ENCODE measurements around the gene TMEM107.

Gene TMEM107

GRCh38 chr17:8162233-8162996, 13.8 kb downstream of the TMEM107 start, which contains the start of gene VAMP2:
Gene VAMP2, minus strand, starts transcription at chr17:8162948. Its CDS starts 69 bp downstream, at chr17:8162879.
- DNase-seq (ENCODE audit: low spot score) = peak; percentile 76

- no peak for DNase-seq (ENCODE audit: low spot score)
Observed at GRCh38 chr17:8161289-8162232, 14.6 kb downstream of the TMEM107 start.

GRCh38 chr17:8160741-8161221, 15.4 kb downstream of the TMEM107 start:
- no peak for DNase-seq (ENCODE audit: low spot score)

- no peak for DNase-seq (ENCODE audit: low spot score)
Observed at GRCh38 chr17:8160224-8160577, 16.0 kb downstream of the TMEM107 start.

- DNase-seq (ENCODE audit: low spot score) = no peak
Observed at GRCh38 chr17:8159459-8160223, 16.5 kb downstream of the TMEM107 start.

GRCh38 chr17:8159032-8159400, 17.2 kb downstream of the TMEM107 start:
- DNase-seq (ENCODE audit: low spot score) = no peak

GRCh38 chr17:8158267-8159031, 17.7 kb downstream of the TMEM107 start:
- peak; percentile 77 for DNase-seq (ENCODE audit: low spot score)

- peak; percentile 99 for DNase-seq (ENCODE audit: low spot score)
Observed at GRCh38 chr17:8156246-8156992, 19.8 kb downstream of the TMEM107 start.

GRCh38 chr17:8155996-8156245, 20.3 kb downstream of the TMEM107 start:
- no peak for DNase-seq (ENCODE audit: low spot score)

GRCh38 chr17:8155231-8155995, 20.8 kb downstream of the TMEM107 start:
- no peak for DNase-seq (ENCODE audit: low spot score)

GRCh38 chr17:8154608-8155155, 21.5 kb downstream of the TMEM107 start:
- no peak for DNase-seq (ENCODE audit: low spot score)

GRCh38 chr17:8153957-8154607, 22.1 kb downstream of the TMEM107 start:
- DNase-seq (ENCODE audit: low spot score) = peak; percentile 98

- peak; percentile 82 for DNase-seq (ENCODE audit: low spot score)
Observed at GRCh38 chr17:8153525-8153956, 22.6 kb downstream of the TMEM107 start.

GRCh38 chr17:8153031-8153451, 23.1 kb downstream of the TMEM107 start:
- DNase-seq (ENCODE audit: low spot score) = no peak

- DNase-seq (ENCODE audit: low spot score) = peak; percentile 79
Observed at GRCh38 chr17:8152112-8152775, 23.9 kb downstream of the TMEM107 start, which contains the start of gene PER1. Gene PER1, minus strand, starts transcription at chr17:8152404. Its CDS starts 1,698 bp downstream, at chr17:8150706.

- no peak for DNase-seq (ENCODE audit: low spot score)
Observed at GRCh38 chr17:8151641-8152111, 24.5 kb downstream of the TMEM107 start.

- no peak for DNase-seq (ENCODE audit: low spot score)
Observed at GRCh38 chr17:8151120-8151640, 25.0 kb downstream of the TMEM107 start.
